HepG2 (cell line): ENCODE measurements around the gene KIAA0040. TPM values are rescaled to one million over a fixed set of nuclear protein-coding genes. Genes with fewer than 3 reads are reported as not detected.
A peak's percentile ranks its signal among the peaks of the same experiment; 100 is the strongest.

Experiments
- EP300 ChIP-seq, 3 experiments: sonication (generic) in 1 of 3; formaldehyde crosslinking in 1 of 3; IDR thresholded peaks; 2 replicates each; pipeline versions ENCODE4 v1.5.1 to v1.6.1; 2011 to 2020; ENCODE audit warnings: low read depth in 2 of 3, low read length in 2 of 3, borderline replicate concordance in 1 of 3, improper control_type of control experiment in 1 of 3, mild to moderate bottlenecking in 1 of 3, missing genetic modification reagents in 1 of 3, moderate library complexity in 1 of 3
- GABPB1 ChIP-seq: IDR thresholded peaks from 2 replicates; pipeline ENCODE4 v1.6.1; 2016; ENCODE audit warnings: mild to moderate bottlenecking, missing genetic modification reagents, moderate library complexity, missing compliant biosample characterization
- MBNL3 ChIP-seq: fragments of 250-450 bp; sonication (Bioruptor Pico); conservative IDR thresholded peaks from 2 replicates; pipeline ENCODE4 v1.8.0; 2022; ENCODE audit warnings: mild to moderate bottlenecking, inconsistent platforms
- MEIS1 ChIP-seq: sonication (generic); formaldehyde crosslinking; IDR thresholded peaks from 2 replicates; pipeline ENCODE4 v1.9.0; 2021; ENCODE audit warnings: mild to moderate bottlenecking, missing genetic modification reagents, moderate library complexity, borderline replicate concordance
- NFE2L2 ChIP-seq: fragments of 150-350 bp; IDR thresholded peaks from 2 replicates; pipeline ENCODE4 v1.6.1; 2014; ENCODE audit warnings: low read length
- SRSF9 ChIP-seq: fragments of 200-400 bp; formaldehyde crosslinking; IDR thresholded peaks from 2 replicates; pipeline ENCODE4 v1.6.1; 2018; ENCODE audit warnings: borderline replicate concordance, mild to moderate bottlenecking, low read depth, low read length; ENCODE audit not compliant: insufficient read depth, poor library complexity, severe bottlenecking
- ZBTB42 ChIP-seq: sonication (generic); formaldehyde crosslinking; IDR thresholded peaks from 2 replicates; pipeline ENCODE4 v1.5.0; 2020; ENCODE audit warnings: mild to moderate bottlenecking, missing genetic modification reagents
- ZMYM3 ChIP-seq: sonication (generic); formaldehyde crosslinking; IDR thresholded peaks from 2 replicates; pipeline ENCODE4 v1.5.1; 2020; ENCODE audit warnings: mild to moderate bottlenecking, missing genetic modification reagents
- ZNF775 ChIP-seq: sonication (generic); formaldehyde crosslinking; IDR thresholded peaks from 2 replicates; pipeline ENCODE4 v1.4.0; 2020; ENCODE audit warnings: missing genetic modification reagents, mild to moderate bottlenecking, moderate library complexity, borderline replicate concordance
- ZNF788 ChIP-seq: sonication (generic); formaldehyde crosslinking; IDR thresholded peaks from 2 replicates; pipeline ENCODE4 v1.5.0; 2020; ENCODE audit warnings: mild to moderate bottlenecking, missing genetic modification reagents, borderline replicate concordance
- ZSCAN9 ChIP-seq: IDR thresholded peaks from 2 replicates; pipeline ENCODE4 v1.6.1; 2016; ENCODE audit warnings: borderline replicate concordance
- polyA plus RNA-seq, 8 experiments: library from polyadenylated mRNA; depleted of rRNA in 3 of 8; stranded (reverse) in 7 of 8; unstranded in 1 of 8; fragments of >200 nt; fragmentation: Illumina TruSeq in 4 of 8; extraction: Trizol in 4 of 8; gene quantifications; 2 replicates each; pipeline versions ENCODE4 v1.2.1 to v1.2.3, GENCODE V29; 2011 to 2016; ENCODE audit warnings: low read depth in 4 of 8, missing spikeins in 1 of 8, mixed read lengths in 1 of 8; ENCODE audit not compliant: insufficient read depth in 1 of 8
- total RNA-seq, 5 experiments: library from RNA; depleted of rRNA; stranded (reverse); fragments of >200 nt; fragmentation: Illumina TruSeq; extraction: Trizol; gene quantifications; 2 replicates each; pipeline ENCODE4 v1.2.3, GENCODE V29; 2016; ENCODE audit warnings: low read depth in 1 of 5
- TF ChIP-seq, protein P1 (sequence below): sonication (generic); formaldehyde crosslinking; IDR thresholded peaks from 2 replicates; pipeline ENCODE4 v1.4.0; 2020; ENCODE audit warnings: missing genetic modification reagents
- TF ChIP-seq, protein P2 (sequence below): IDR thresholded peaks from 2 replicates; pipeline ENCODE4 v1.6.1; 2016; ENCODE audit warnings: mild to moderate bottlenecking, missing biosample characterization, missing genetic modification reagents
- TF ChIP-seq, protein P3 (sequence below): IDR thresholded peaks from 2 replicates; pipeline ENCODE4 v1.6.1; 2016
- TF ChIP-seq, protein P4 (sequence below): sonication (generic); formaldehyde crosslinking; conservative IDR thresholded peaks from 2 replicates; pipeline ENCODE4 v1.8.1; 2023; ENCODE audit warnings: missing genetic modification reagents
- TF ChIP-seq, protein P5 (sequence below): sonication (generic); formaldehyde crosslinking; IDR thresholded peaks from 2 replicates; pipeline ENCODE4 v1.5.1; 2020; ENCODE audit warnings: mild to moderate bottlenecking, missing genetic modification reagents, moderate library complexity

The KIAA0040 gene
- total and polyA plus RNA-seq, 2 of the 13 experiments (the other 11 are each of a cell fraction or from before 2014, with no cell fraction given) = 0.24 to 0.26 TPM

DNA sequence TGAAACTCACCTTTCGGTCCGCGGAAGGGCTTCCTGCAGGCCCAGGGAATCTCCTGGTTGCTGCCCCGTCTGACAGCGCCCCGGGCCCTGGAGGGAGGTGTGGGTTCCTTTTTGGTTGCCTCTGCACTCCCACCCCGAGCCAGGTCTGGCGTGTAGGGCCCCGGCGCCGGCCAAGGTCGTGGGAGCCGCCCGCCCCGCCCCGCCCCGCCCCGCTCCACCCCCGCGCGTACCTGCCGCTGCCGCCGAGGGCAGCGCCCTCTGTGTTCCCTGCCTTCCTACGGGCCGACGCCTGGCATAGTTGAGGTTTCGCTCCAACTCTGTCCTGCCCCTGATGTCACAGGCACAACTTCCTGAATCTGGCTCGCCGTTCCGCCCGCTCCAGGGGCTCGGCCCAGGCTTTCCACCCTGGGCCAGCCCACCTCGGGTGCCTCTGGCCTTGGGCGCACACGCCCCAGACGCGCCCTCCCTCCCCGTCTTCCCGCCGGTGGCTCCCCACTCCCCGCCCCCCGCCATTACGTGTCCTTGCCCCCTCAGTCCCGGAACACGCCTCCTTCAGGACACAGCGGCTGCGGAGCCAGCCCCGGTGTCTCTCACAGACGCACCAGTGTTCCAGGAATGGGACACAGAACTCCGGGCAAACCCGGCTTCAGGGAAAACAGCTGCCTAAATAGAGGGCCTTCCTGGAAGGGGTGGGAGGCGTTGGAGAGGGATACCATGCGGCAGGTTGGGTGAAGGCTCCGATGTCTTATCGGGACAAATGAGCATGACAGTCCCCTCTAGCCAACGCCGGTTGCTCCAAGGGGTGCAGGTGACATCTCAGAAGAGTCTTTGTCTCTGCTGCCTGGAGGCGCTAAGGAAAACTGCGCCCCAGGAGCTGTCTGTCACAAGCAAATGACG, at the start of gene KIAA0040 (continued):
- TF ChIP-seq, protein P1, sequence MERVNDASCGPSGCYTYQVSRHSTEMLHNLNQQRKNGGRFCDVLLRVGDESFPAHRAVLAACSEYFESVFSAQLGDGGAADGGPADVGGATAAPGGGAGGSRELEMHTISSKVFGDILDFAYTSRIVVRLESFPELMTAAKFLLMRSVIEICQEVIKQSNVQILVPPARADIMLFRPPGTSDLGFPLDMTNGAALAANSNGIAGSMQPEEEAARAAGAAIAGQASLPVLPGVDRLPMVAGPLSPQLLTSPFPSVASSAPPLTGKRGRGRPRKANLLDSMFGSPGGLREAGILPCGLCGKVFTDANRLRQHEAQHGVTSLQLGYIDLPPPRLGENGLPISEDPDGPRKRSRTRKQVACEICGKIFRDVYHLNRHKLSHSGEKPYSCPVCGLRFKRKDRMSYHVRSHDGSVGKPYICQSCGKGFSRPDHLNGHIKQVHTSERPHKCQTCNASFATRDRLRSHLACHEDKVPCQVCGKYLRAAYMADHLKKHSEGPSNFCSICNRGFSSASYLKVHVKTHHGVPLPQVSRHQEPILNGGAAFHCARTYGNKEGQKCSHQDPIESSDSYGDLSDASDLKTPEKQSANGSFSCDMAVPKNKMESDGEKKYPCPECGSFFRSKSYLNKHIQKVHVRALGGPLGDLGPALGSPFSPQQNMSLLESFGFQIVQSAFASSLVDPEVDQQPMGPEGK (CRISPR knock-in tag) = 0 out of 2 replicates have a peak, but pooled peaks have one; percentile 35
- TF ChIP-seq, protein P2, sequence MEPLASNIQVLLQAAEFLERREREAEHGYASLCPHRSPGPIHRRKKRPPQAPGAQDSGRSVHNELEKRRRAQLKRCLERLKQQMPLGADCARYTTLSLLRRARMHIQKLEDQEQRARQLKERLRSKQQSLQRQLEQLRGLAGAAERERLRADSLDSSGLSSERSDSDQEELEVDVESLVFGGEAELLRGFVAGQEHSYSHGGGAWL (CRISPR knock-in tag) = no peak
- TF ChIP-seq NFE2L2 = no peak
- TF ChIP-seq ZNF788 (CRISPR knock-in tag) = 0 out of 2 replicates have a peak, but pooled peaks have one; percentile 23
- TF ChIP-seq MEIS1 = 0 out of 2 replicates have a peak, but pooled peaks have one; percentile 36
- no peak for TF ChIP-seq EP300 (IDR thresholded peaks at IDR 0.05; ENCODE audit: low read depth in 2 of 2, low read length in 2 of 2)
- no peak for TF ChIP-seq EP300 (CRISPR knock-in tag; IDR thresholded peaks at IDR 0.05; ENCODE audit: borderline replicate concordance)
- TF ChIP-seq, protein P3, sequence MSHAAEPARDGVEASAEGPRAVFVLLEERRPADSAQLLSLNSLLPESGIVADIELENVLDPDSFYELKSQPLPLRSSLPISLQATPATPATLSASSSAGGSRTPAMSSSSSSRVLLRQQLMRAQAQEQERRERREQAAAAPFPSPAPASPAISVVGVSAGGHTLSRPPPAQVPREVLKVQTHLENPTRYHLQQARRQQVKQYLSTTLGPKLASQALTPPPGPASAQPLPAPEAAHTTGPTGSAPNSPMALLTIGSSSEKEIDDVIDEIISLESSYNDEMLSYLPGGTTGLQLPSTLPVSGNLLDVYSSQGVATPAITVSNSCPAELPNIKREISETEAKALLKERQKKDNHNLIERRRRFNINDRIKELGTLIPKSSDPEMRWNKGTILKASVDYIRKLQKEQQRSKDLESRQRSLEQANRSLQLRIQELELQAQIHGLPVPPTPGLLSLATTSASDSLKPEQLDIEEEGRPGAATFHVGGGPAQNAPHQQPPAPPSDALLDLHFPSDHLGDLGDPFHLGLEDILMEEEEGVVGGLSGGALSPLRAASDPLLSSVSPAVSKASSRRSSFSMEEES = no peak
- no peak for TF ChIP-seq ZMYM3 (CRISPR knock-in tag)
- TF ChIP-seq, protein P4, sequence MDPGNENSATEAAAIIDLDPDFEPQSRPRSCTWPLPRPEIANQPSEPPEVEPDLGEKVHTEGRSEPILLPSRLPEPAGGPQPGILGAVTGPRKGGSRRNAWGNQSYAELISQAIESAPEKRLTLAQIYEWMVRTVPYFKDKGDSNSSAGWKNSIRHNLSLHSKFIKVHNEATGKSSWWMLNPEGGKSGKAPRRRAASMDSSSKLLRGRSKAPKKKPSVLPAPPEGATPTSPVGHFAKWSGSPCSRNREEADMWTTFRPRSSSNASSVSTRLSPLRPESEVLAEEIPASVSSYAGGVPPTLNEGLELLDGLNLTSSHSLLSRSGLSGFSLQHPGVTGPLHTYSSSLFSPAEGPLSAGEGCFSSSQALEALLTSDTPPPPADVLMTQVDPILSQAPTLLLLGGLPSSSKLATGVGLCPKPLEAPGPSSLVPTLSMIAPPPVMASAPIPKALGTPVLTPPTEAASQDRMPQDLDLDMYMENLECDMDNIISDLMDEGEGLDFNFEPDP (CRISPR knock-in tag) = 0 out of 2 replicates have a peak, but pooled peaks have one; percentile 38
- TF ChIP-seq GABPB1 = peak; percentile 57; the same call in 1 of the 2 replicates
- no peak for TF ChIP-seq MBNL3
- TF ChIP-seq SRSF9 = no peak
- no peak for TF ChIP-seq ZBTB42 (CRISPR knock-in tag)
- TF ChIP-seq, protein P5, sequence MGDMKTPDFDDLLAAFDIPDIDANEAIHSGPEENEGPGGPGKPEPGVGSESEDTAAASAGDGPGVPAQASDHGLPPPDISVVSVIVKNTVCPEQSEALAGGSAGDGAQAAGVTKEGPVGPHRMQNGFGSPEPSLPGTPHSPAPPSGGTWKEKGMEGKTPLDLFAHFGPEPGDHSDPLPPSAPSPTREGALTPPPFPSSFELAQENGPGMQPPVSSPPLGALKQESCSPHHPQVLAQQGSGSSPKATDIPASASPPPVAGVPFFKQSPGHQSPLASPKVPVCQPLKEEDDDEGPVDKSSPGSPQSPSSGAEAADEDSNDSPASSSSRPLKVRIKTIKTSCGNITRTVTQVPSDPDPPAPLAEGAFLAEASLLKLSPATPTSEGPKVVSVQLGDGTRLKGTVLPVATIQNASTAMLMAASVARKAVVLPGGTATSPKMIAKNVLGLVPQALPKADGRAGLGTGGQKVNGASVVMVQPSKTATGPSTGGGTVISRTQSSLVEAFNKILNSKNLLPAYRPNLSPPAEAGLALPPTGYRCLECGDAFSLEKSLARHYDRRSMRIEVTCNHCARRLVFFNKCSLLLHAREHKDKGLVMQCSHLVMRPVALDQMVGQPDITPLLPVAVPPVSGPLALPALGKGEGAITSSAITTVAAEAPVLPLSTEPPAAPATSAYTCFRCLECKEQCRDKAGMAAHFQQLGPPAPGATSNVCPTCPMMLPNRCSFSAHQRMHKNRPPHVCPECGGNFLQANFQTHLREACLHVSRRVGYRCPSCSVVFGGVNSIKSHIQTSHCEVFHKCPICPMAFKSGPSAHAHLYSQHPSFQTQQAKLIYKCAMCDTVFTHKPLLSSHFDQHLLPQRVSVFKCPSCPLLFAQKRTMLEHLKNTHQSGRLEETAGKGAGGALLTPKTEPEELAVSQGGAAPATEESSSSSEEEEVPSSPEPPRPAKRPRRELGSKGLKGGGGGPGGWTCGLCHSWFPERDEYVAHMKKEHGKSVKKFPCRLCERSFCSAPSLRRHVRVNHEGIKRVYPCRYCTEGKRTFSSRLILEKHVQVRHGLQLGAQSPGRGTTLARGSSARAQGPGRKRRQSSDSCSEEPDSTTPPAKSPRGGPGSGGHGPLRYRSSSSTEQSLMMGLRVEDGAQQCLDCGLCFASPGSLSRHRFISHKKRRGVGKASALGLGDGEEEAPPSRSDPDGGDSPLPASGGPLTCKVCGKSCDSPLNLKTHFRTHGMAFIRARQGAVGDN = peak; percentile 37; the same call in 1 of the 2 replicates
- no peak for TF ChIP-seq ZNF775 (CRISPR knock-in tag)
- TF ChIP-seq ZSCAN9 = no peak
